Activated CD4-positive, alpha-beta memory T cell treated with anti-CD3 and anti-CD28 coated beads, Interleukin-2, amount 10 ng/mL, durations not matched to agents 7 days and 5 days (primary cell): ENCODE measurements around the gene PILRA. TPM values are rescaled to one million over a fixed set of nuclear protein-coding genes. Genes with fewer than 3 reads are reported as not detected.
"Not testable (repeated sequence)": the region's sequence is repeated elsewhere in the genome, so short reads cannot be mapped to it uniquely, and the experiment has no call there.

Experiments used
- CTCF ChIA-PET: fragments of 350-600 bp; sonication (Branson Sonifier 250); formaldehyde crosslinking; loops from one replicate; lab custom pipeline; 2021; ENCODE audit warnings: antibody characterized with exemption, inconsistent platforms; lab: Charles Lee
- POLR2A ChIA-PET: fragments of 350-600 bp; sonication (Branson Sonifier 250); formaldehyde crosslinking; loops from one replicate; lab custom pipeline; 2021; ENCODE audit warnings: antibody characterized with exemption; lab: Charles Lee
- DNase-seq: peaks from one replicate; pipeline ENCODE4 v3.0.0-alpha.2; 2020
- H3K27ac Mint-ChIP-seq: one replicate; pipeline ENCODE4 v1.8.0; 2021; ENCODE audit warnings: mild to moderate bottlenecking, mixed read lengths
- H3K27me3 Mint-ChIP-seq: one replicate; pipeline ENCODE4 v1.8.0; 2021; ENCODE audit warnings: mixed read lengths
- H3K36me3 Mint-ChIP-seq: one replicate; pipeline ENCODE4 v1.8.0; 2021; ENCODE audit warnings: low read depth, mixed read lengths
- H3K4me1 Mint-ChIP-seq: one replicate; pipeline ENCODE4 v1.8.0; 2021; ENCODE audit warnings: mixed read lengths
- H3K4me3 Mint-ChIP-seq: one replicate; pipeline ENCODE4 v1.8.0; 2021; ENCODE audit warnings: mild to moderate bottlenecking, mixed read lengths
- H3K9me3 Mint-ChIP-seq: one replicate; pipeline ENCODE4 v1.8.0; 2021; ENCODE audit warnings: mixed read lengths
- total RNA-seq, 2 experiments: library from RNA; stranded (reverse); gene quantifications; one replicate each; pipeline ENCODE4 v1.2.3, GENCODE V29; 2021

Gene PILRA
- total RNA-seq, 2 experiments from 2014 or later = 1.3 to 1.5 TPM

DNA sequence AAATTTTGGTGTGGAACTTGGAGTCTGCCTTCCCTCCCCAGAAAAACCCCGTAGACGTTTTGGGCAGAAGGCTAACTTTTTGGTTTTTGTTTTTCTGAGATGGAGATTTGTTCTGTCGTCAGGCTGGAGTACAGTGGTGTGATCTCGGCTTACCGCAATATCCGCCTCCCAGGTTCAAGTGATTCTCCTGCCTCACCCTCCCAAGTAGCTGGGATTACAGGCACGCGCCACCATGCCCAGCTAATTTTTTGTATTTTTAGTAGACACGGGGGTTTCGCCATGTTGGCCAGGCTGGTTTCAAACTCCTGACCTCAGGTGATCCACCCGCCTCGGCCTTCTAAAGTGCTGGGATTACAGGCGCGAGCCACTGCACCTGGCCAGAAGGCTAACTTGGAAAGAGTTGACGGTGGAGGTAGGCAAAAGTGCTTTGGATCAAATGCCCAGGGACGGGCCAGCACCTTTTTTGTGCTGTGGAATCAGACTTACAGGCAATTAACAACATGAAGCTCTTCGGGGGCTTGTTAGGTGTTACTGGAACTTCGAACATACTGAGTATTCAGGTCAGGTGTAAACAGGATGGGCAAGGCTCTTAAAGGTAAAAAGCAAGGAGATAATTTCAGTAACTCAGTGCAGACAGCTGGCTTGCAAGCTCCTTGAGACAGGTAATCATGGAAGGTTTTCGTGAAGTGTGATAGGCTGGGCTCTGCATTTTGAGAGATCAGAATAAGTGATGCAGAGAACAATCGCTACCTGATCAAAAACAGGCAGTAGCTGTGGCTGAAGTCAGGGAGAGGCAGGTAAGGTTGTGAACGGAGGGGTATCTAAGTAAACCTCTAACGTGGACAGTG lies 61.2 kb downstream of the PILRA start:
- ChIA-PET POLR2A (interaction anchor here (0.7 to 4.3 kb wide), 15 partner anchors 10 to 691 kb away, joined by 3 to 25 read pairs (median 4); partner anchors contain the start of genes FBXO24, LRCH4, MOSPD3 and POP7), CTCF (interaction anchor here (1.0 to 1.1 kb wide), 3 partner anchors 16 to 125 kb away, joined by 3 to 4 read pairs (median 3); no protein-coding TSS in a partner anchor)
- Mint-ChIP-seq H3K27ac (peak overlapping the region; percentile 93), H3K27me3 (no peaks in the 10 kb centered on the region), H3K36me3 (peaks cover 57% of the 10 kb centered on the region), H3K9me3 (no peaks in the 10 kb centered on the region), H3K4me3 (peak overlapping the region; percentile 89), H3K4me1 (peaks cover 53% of the 10 kb centered on the region)
- DNase-seq = no peak

DNA sequence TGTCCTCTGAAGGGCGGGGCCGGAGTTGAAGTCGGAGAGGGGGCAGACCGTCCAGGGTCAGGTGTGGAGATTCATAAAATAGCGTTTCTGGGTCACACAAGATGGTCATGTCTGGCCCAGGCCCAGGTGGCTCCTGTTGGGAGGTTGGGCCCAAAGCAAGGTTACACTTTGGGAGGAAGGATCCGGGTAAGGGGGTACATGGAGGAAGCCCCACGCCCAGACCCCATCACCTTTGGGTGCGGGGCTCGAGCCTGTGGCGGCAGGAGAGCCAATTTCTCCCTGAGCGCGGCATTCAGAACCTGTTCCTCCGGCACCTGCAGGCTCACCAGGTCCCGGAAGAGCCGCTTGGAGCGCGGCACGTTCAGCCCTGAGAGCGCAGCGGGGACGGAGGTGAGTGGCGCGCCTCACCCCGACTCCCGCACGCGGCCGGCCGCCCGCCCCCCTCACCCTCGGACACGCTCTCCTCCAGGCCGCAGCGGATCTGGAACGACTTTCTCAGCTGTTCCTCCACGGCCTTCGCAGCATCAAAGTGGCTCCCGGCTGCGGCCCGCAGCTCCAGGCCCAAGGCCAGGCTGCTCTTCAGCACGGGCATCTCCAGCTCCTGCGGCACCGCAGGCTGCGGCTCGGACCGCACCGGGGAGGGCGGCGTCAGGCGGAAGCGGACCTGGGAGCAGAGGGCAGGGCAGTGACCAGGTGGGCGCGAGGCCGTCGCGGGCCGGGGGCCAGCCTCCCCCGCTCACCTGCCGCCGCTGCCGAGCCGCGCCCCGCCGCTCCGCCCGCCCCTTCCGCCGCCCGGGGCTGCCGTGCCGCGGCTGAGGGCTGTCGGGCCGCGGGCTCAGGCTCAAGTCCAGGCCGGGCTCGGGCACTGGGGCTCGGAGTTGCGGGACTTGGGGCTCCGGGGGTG lies 62.4 kb downstream of the PILRA start:
- DNase-seq = peak; percentile 61
- Mint-ChIP-seq H3K9me3 (no peaks in the 10 kb centered on the region), H3K4me1 (peaks cover 46% of the 10 kb centered on the region), H3K4me3 (peak overlapping the region; percentile 89), H3K27ac (peak overlapping the region; percentile 93), H3K36me3 (peaks cover 51% of the 10 kb centered on the region), H3K27me3 (no peaks in the 10 kb centered on the region)
- CTCF ChIA-PET = interaction anchor here (0.9 to 1.7 kb wide), 6 partner anchors 7 to 47 kb away, joined by 3 to 10 read pairs (median 4); partner anchors contain the start of gene ZCWPW1
- POLR2A ChIA-PET = interaction anchor here (0.7 to 4.3 kb wide), 27 partner anchors 8 to 439 kb away, joined by 3 to 30 read pairs (median 4); partner anchors contain the start of genes AGFG2, FBXO24, LRCH4 and MBLAC1

DNA sequence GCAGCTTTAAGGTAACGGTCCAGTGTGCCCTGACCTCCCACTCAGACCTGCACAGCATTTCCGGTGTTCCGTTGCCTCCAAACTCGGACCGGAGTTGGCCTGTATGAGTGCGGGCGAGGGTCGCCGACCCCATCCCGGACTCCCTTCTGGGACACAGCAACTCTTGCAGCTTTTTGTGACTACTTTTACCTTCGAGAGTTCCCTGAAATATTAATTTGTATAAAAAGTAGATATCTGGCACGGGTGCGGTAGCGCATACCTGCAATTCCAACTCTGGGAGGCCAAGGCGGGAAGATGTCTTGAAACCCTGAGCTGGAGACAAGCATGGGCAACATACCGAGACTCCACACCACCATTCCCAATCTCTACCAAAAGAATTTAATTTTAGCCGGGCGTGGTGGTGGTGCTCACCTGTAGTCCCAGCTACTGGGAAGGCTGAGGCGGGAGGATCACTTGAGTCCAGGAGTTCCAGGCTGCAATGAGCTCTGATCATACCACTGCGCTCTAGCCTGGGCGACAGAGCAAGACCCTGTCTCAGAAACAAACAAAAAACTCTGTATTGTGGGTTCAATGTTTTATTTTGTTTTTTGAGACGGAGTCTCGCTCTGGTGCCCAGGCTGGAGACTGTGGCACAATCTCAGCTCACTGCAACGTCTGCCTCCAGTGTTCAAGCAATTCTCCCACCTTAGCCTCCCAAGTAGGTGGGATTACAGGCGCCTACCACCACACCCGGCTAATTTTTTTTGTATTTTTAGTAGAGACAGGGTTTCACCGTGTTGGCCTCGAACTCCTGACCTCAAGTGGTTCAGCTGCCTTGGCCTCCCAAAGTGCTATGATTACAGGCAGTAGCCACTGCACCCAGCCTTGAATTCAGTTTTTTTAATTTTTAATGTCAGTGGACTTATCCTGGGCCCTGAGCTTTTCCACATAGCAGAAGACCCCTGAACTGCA lies 64.1 kb downstream of the PILRA start:
- Mint-ChIP-seq H3K9me3 (no peaks in the 10 kb centered on the region), H3K4me1 (peaks cover 29% of the 10 kb centered on the region), H3K27me3 (no peaks in the 10 kb centered on the region), H3K4me3 (peak overlapping the region; percentile 79), H3K27ac (peak overlapping the region; percentile 97), H3K36me3 (peaks cover 38% of the 10 kb centered on the region)
- no peak for DNase-seq
- POLR2A ChIA-PET = interaction anchor here (0.8 to 4.3 kb wide), 17 partner anchors 7 to 311 kb away, joined by 3 to 30 read pairs (median 4); partner anchors contain the start of genes FBXO24, LRCH4, MBLAC1 and MOSPD3
- CTCF ChIA-PET = interaction anchor here (0.6 to 1.7 kb wide), 11 partner anchors 8 to 521 kb away, joined by 3 to 10 read pairs (median 4); partner anchors contain the start of genes POP7 and ZCWPW1

DNA sequence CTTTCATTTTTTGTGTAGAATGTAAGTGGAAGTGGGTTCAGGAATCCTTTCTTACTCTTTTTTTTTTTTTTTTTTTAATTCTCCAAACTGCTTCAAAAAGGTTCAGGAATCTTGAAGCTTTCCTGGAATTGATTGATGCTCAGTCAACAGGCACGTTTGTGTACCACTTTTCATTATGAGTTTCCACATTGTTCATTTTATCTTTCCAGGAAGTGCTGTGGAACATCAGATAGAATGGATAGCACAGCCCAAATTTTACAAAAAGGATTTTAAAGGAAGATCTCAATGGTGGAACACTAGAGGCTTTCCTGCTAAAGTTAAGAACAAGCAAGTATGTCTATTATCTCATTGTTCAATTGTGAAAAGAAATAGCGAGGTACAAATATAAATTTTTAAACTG lies 64.9 kb downstream of the PILRA start:
- ChIA-PET POLR2A (interaction anchor here (0.8 to 4.3 kb wide), 3 partner anchors 10 to 273 kb away, joined by 3 to 30 read pairs (median 8); partner anchors contain the start of genes FBXO24, LRCH4 and ZCWPW1), CTCF (interaction anchor here (1.4 kb wide), 1 partner anchor 13 kb away, joined by 7 read pairs; no protein-coding TSS in a partner anchor)
- Mint-ChIP-seq H3K9me3 (no peaks in the 10 kb centered on the region), H3K4me3 (no peak overlapping the region), H3K4me1 (peaks cover 26% of the 10 kb centered on the region), H3K27me3 (no peaks in the 10 kb centered on the region), H3K36me3 (peaks cover 31% of the 10 kb centered on the region), H3K27ac (peak overlapping the region; percentile 52)
- DNase-seq = no peak

DNA sequence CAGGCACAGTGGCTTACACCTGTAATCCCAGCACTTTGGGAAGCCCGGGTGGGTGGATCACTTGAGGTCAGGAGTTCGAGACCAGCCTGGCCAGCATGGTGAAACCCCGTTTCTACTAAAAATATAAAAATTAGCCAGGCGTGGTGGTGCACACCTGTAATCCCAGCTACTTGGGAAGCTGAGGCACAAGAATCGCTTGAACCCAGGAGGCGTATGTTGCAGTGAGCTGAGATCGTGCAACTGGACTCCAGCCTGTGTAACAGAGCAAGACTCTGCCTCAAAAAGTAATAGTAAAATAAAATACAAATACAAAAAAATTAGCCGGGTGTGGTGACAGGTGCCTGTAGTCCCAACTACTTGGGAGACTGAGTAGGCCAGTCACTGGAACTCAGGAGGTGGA lies 65.4 kb downstream of the PILRA start:
- not testable (repeated sequence) for H3K27me3 Mint-ChIP-seq, H3K9me3 Mint-ChIP-seq, H3K27ac Mint-ChIP-seq, H3K4me3 Mint-ChIP-seq, DNase-seq
- POLR2A ChIA-PET = interaction anchor here (2.5 to 4.3 kb wide), 2 partner anchors 11 to 148 kb away, joined by 8 to 30 read pairs; partner anchors contain the start of genes FBXO24, LRCH4 and ZCWPW1
- CTCF ChIA-PET = interaction anchor here (1.4 to 2.1 kb wide), 2 partner anchors 11 to 12 kb away, joined by 6 to 7 read pairs; no protein-coding TSS in a partner anchor
- peaks cover 23% of the 10 kb centered on the region for H3K4me1 Mint-ChIP-seq
- H3K36me3 Mint-ChIP-seq = peaks cover 25% of the 10 kb centered on the region

DNA sequence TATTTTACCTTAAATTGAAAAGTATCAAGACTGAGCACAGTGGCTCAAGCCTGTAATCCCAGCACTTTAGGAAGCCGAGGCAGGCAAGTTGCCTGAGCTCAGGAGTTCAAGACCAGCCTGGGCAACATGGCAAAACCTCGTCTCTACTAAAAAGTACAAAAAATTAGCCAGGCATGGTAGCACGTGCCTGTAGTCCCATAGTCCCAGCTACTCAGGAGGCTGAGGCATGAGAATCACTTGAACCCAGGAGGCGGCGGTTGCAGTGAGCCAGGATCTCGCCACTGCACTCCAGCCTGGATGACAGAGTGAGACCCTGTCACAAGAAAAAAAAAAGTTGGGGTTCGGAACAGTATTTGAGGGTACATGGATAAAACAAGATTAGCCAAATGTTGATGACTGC lies 66.0 kb downstream of the PILRA start:
- CTCF ChIA-PET = interaction anchor here (2.1 kb wide), 1 partner anchor 11 kb away, joined by 6 read pairs; no protein-coding TSS in a partner anchor
- DNase-seq, H3K9me3 Mint-ChIP-seq, H3K27me3 Mint-ChIP-seq, H3K4me3 Mint-ChIP-seq, H3K27ac Mint-ChIP-seq: not testable (repeated sequence)
- H3K4me1 Mint-ChIP-seq = peaks cover 21% of the 10 kb centered on the region
- POLR2A ChIA-PET = interaction anchor here (4.3 kb wide), 1 partner anchor 11 kb away, joined by 30 read pairs; the partner anchor contains the start of gene ZCWPW1
- H3K36me3 Mint-ChIP-seq = peaks cover 20% of the 10 kb centered on the region

DNA sequence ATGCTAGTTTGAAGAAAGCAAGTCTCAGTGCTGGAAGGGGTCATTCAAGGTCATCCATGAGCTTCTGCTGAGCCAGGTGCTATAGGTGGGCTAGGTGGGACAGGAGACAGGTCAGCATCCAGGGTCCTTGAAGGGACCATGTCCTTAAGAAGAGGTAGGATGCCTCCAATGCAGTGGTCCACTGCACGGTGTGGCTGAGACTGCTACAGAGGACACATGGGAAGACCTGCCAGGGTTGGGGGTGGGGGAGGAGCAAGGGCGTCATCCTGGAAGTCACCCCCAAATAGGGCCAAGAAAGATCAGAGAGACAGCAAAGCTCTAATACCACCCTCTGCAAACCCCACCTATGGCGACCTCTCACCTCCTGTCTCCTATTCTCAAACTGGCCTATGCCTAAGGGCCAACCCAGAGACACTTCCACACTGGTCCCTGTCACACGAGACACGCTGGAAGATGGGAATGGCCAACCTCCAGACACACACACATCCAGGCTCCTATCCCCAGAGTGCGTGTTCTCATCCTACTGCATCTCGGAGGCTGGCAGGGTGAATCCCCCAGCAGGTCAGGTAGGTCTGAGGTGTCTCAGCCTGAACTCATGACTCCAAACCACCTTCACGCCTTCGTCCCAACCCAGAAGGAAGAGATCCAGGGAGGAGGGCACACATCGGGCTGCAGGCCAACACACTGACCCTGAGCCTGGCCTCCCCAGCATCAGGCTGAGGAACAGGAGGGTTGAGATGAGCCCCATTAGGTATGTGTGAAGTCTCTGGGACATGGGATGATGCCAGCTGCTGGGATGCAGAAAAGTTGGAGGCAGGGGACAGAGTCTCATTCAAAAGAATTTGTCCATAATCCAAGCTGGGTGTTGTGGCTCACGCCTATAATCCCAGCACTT lies 68.6 kb downstream of the PILRA start:
- POLR2A ChIA-PET = interaction anchor here (0.7 kb wide), 1 partner anchor 213 kb away, joined by 3 read pairs; no protein-coding TSS in a partner anchor
- Mint-ChIP-seq H3K4me3 (no peak overlapping the region), H3K9me3 (no peaks in the 10 kb centered on the region), H3K36me3 (no peaks in the 10 kb centered on the region), H3K4me1 (peaks cover 30% of the 10 kb centered on the region), H3K27me3 (no peaks in the 10 kb centered on the region), H3K27ac (no peak overlapping the region)
- CTCF ChIA-PET = no interaction called here
- no peak for DNase-seq

DNA sequence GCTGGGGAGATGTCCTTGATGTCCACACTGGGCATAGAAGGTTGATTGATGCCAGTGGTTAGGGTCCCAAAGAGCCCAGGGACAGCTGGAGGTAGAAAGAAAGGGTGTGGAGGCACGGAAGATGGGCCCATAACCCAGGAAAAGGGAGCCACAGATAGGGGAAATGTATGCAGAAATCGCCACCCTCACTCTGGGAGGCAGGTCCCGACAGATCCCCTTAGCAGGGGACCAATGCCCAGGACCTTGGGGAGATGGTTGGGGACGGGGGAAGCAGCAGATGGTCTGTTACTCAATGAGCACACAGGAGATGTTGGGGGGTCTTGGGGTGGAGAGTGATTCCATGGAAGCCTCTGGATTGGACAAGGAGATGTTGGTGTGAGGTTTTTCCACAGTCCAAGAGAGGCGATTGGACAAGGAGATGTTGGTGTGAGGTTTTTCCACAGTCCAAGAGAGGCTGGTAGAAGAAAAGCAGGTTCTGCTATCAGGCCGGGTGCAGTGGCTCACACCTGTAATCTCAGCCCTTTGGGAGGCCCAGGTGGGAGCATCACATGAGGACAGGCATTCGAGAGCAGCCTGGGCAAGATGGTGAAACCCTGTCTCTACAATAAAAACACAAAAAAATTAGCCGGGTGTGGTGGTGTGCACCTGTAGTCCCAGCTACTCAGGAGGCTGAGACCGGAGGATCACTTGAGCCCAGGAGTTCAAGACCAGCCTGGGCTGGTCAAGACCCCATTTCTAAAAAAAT lies 70.0 kb downstream of the PILRA start:
- peak overlapping the region; percentile 33 for H3K27ac Mint-ChIP-seq
- H3K4me1 Mint-ChIP-seq = peaks cover 29% of the 10 kb centered on the region
- POLR2A ChIA-PET = interaction anchor here (1.2 to 4.7 kb wide), 2 partner anchors 12 to 14 kb away, joined by 3 to 43 read pairs; partner anchors contain the start of genes MEPCE and ZCWPW1
- no peak overlapping the region for H3K4me3 Mint-ChIP-seq
- CTCF ChIA-PET = no interaction called here
- no peak for DNase-seq
- H3K9me3 Mint-ChIP-seq = no peaks in the 10 kb centered on the region
- H3K36me3 Mint-ChIP-seq = no peaks in the 10 kb centered on the region
- no peaks in the 10 kb centered on the region for H3K27me3 Mint-ChIP-seq

DNA sequence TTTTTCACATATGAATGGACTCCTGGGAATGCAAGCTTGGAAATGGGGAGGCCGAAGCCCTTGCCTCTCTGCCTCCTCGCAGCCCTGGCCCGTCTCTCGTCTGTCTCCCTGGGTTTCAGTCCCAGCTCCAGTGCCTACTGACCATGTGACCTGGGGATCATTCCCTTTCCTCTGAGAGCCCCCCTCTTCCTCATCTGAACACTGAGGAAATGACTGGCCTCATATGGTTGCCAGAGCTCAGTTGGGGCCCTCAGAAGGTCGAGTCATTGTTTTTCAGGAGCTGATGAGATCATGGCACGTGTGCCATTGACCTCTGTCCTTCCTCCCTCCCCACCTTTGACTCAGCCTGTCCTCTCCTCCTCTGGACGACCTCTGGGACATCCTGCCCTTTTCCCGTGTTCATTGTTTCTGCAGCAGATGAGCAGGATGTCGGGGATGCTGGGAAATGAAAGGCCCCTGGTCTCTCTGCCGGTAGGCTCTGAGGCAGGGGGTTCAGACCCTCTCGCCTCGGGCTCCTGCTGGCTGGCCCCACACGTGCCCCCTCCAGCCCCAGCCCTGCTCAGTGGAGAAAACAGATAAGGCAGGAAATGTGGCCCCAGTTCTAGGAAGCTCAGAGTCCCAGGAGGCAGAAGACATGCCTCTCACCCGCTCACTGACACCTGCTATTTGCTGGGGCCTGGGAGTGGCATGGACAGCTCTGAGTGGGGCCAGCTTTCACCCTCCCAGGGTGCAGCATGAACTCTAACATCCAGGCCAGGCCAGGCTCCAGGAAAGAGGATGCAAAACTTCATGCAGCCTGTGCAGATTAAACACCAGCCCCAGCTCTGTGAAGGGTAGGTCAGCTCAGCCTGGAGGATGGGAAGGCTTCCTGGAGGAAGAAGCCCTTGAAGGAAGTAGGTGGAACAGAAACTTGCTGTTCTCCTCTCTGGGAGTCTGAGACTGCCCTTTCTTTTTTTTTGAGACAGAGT lies 71.3 kb downstream of the PILRA start:
- ChIA-PET CTCF (interaction anchor here (0.6 to 1.9 kb wide), 8 partner anchors 8 to 318 kb away, joined by 3 to 7 read pairs (median 4); partner anchors contain the start of genes MBLAC1 and PPP1R35), POLR2A (interaction anchor here (0.8 to 4.7 kb wide), 4 partner anchors 9 to 287 kb away, joined by 3 to 43 read pairs (median 14); partner anchors contain the start of genes MEPCE, PPP1R35 and ZCWPW1)
- Mint-ChIP-seq H3K9me3 (no peaks in the 10 kb centered on the region), H3K27me3 (no peaks in the 10 kb centered on the region), H3K27ac (peak overlapping the region; percentile 73), H3K4me3 (no peak overlapping the region), H3K36me3 (no peaks in the 10 kb centered on the region), H3K4me1 (peaks cover 29% of the 10 kb centered on the region)
- DNase-seq = no peak
